Measurements from ENCODE around the gene MSI2. TPM values are rescaled to one million over a fixed set of nuclear protein-coding genes. Genes with fewer than 3 reads are reported as not detected.

The MSI2 gene
- total and polyA plus RNA-seq, 7 experiments from 2014 or later, result 3.3 to 169 (median 125) TPM

DNA sequence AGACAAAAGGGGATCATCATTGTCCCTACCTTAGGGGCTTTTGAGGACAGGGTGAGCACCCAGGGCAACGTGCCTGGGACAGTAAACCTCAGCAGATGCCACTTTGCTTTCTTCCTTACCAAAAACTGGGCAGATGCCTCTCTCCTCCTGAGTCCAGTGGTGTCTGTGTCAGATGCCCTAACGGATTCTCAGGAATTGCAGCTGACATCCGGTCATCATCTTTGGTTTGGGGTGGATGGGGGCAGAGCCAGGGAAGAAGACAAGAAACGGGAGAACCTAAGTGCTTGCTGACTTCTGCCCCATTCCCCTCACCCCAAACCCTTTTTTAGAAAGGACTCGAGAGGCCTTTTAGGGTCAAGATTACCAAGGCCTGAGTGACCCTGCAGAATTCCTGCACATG is 187.5 kb downstream of the MSI2 start:
- no peaks in the 10 kb centered on the region for H3K27me3 ChIP-seq (ENCODE audit: control insufficient read depth in 2 of 2, insufficient read depth in 2 of 2, low read length in 2 of 2)
- no peak for ATAC-seq
- Mint-ChIP-seq H3K9me3 (peaks cover 0 to 5% (median 0%) of the 10 kb centered on the region in 11 donors), H3K4me3 (peak overlapping the region in 1 of 10 donors; percentile 56), H3K27ac (peak overlapping the region in 6 of 9 donors; percentile 61 to 94 (median 82)), H3K4me1 (peaks cover 56 to 89% (median 79%) of the 10 kb centered on the region in 7 donors), H3K36me3 (peaks cover 0 to 6% (median 0%) of the 10 kb centered on the region in 5 donors), H3K27me3 (no peaks in the 10 kb centered on the region)
- ChIA-PET POLR2A (no interaction called here), CTCF (no interaction called here)
- no peak overlapping the region for H3K27ac ChIP-seq (ENCODE audit: low read depth, low read length)
- H3K4me3 ChIP-seq (ENCODE audit: low read length), result no peak overlapping the region
- intact Hi-C loops (cut with micrococcal nuclease), result loop anchor here (5.0 to 10.0 kb wide), 3 partner anchors 159 to 229 kb away; no protein-coding TSS in a partner anchor
- H3K9me3 ChIP-seq (ENCODE audit: control insufficient read depth in 2 of 3, low read length in 3 of 3), result no peaks in the 10 kb centered on the region
- no peak for DNase-seq
- H3K36me3 ChIP-seq (ENCODE audit: control insufficient read depth in 2 of 3, insufficient read depth in 3 of 3, low read length in 3 of 3), result no peaks in the 10 kb centered on the region
- peaks cover 31 to 39% of the 10 kb centered on the region in 2 donors for H3K4me1 ChIP-seq (ENCODE audit: control insufficient read depth in 2 of 2, insufficient read depth in 2 of 2, low read length in 2 of 2)

GRCh38 chr17:57444682-57445450 is 188.5 kb downstream of the MSI2 start:
- DNase-seq, result no peak
- CTCF ChIA-PET, result no interaction called here
- Histone ChIP-seq H3K27me3 (ENCODE audit: control insufficient read depth in 2 of 2, insufficient read depth in 2 of 2, low read length in 2 of 2) (no peaks in the 10 kb centered on the region), H3K4me1 (ENCODE audit: control insufficient read depth in 2 of 2, insufficient read depth in 2 of 2, low read length in 2 of 2) (peaks cover 30 to 36% of the 10 kb centered on the region in 2 donors), H3K36me3 (ENCODE audit: control insufficient read depth in 2 of 3, insufficient read depth in 3 of 3, low read length in 3 of 3) (no peaks in the 10 kb centered on the region), H3K9me3 (ENCODE audit: control insufficient read depth in 2 of 3, low read length in 3 of 3) (no peaks in the 10 kb centered on the region), H3K27ac (ENCODE audit: low read depth, low read length) (no peak overlapping the region), H3K4me3 (ENCODE audit: low read length) (no peak overlapping the region)
- H3K4me3 Mint-ChIP-seq, result no peak overlapping the region
- H3K27ac Mint-ChIP-seq, result peak overlapping the region in 3 of 9 donors; percentile 17 to 85 (median 25)
- H3K36me3 Mint-ChIP-seq, result peaks cover 0 to 6% (median 0%) of the 10 kb centered on the region in 5 donors
- H3K9me3 Mint-ChIP-seq, result peaks cover 0 to 5% (median 0%) of the 10 kb centered on the region in 11 donors
- POLR2A ChIA-PET, result no interaction called here
- intact Hi-C loops (cut with micrococcal nuclease), result loop anchor here (1.0 to 10.0 kb wide), 4 partner anchors 65 to 227 kb away; no protein-coding TSS in a partner anchor
- ATAC-seq, result no peak
- peaks cover 46 to 88% (median 73%) of the 10 kb centered on the region in 7 donors for H3K4me1 Mint-ChIP-seq
- H3K27me3 Mint-ChIP-seq, result no peaks in the 10 kb centered on the region

DNA sequence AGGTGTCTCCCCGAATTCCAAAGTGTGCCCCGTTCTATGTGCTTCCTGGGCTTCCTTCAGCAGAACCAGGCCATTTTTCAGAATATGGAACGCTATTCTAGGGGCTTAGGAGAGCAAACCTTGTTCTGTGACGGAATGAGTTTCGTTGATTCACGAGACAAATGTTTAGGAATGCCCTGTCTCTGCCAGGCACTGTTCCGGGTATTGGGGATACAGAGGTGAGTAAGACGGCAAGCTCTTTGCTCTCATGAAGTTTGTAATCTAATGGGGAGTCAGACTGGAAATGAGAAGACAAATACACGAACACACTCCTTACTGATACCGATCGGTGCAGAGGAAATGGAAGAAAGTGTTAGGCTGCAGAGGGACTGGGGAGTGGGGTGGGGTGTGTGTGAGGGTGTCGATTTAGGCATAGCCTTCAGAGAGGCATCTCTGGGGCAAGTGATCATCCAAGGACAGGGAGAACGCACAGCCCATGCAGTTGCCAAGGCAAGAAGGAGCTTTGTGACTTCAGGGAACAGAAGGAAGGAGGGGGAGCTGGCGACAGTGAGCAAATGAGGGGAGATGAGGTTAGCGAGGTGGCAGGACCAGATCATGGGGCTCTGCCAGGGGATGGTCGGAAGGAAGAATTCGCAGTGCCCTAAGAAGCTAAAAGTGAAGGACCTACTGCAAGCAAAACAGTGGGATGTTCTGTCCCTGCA is 189.6 kb downstream of the MSI2 start:
- peak overlapping the region in 2 of 9 donors; percentile 7 to 62 for H3K27ac Mint-ChIP-seq
- H3K9me3 ChIP-seq (ENCODE audit: control insufficient read depth in 2 of 3, low read length in 3 of 3), result no peaks in the 10 kb centered on the region
- H3K36me3 ChIP-seq (ENCODE audit: control insufficient read depth in 2 of 3, insufficient read depth in 3 of 3, low read length in 3 of 3), result no peaks in the 10 kb centered on the region
- ChIA-PET POLR2A (no interaction called here), CTCF (no interaction called here)
- intact Hi-C loops (cut with micrococcal nuclease), result loop anchor here in 1 of 2 donors (1.0 to 10.0 kb wide), 2 partner anchors 66 to 159 kb away; no protein-coding TSS in a partner anchor
- no peaks in the 10 kb centered on the region for H3K9me3 Mint-ChIP-seq
- no peak overlapping the region for H3K27ac ChIP-seq (ENCODE audit: low read depth, low read length)
- DNase-seq (no peak), ATAC-seq (no peak)
- no peaks in the 10 kb centered on the region for H3K27me3 Mint-ChIP-seq
- peaks cover 40 to 84% (median 70%) of the 10 kb centered on the region in 7 donors for H3K4me1 Mint-ChIP-seq
- H3K4me1 ChIP-seq (ENCODE audit: control insufficient read depth in 2 of 2, insufficient read depth in 2 of 2, low read length in 2 of 2), result peaks cover 19 to 25% of the 10 kb centered on the region in 2 donors
- peaks cover 0 to 7% (median 0%) of the 10 kb centered on the region in 5 donors for H3K36me3 Mint-ChIP-seq
- peak overlapping the region in 2 of 10 donors; percentile 8 for H3K4me3 Mint-ChIP-seq
- H3K27me3 ChIP-seq (ENCODE audit: control insufficient read depth in 2 of 2, insufficient read depth in 2 of 2, low read length in 2 of 2), result no peaks in the 10 kb centered on the region
- H3K4me3 ChIP-seq (ENCODE audit: low read length), result no peak overlapping the region

- DNase-seq (no peak), ATAC-seq (peak; percentile 28)
- H3K27me3 ChIP-seq (ENCODE audit: control insufficient read depth in 2 of 2, insufficient read depth in 2 of 2, low read length in 2 of 2), result no peaks in the 10 kb centered on the region
- no peak overlapping the region for H3K4me3 Mint-ChIP-seq
- no peaks in the 10 kb centered on the region for H3K9me3 ChIP-seq (ENCODE audit: control insufficient read depth in 2 of 3, low read length in 3 of 3)
- peaks cover 38 to 84% (median 70%) of the 10 kb centered on the region in 7 donors for H3K4me1 Mint-ChIP-seq
- H3K36me3 Mint-ChIP-seq, result peaks cover 0 to 9% (median 0%) of the 10 kb centered on the region in 5 donors
- no peak overlapping the region for H3K27ac ChIP-seq (ENCODE audit: low read depth, low read length)
- ChIA-PET POLR2A (interaction anchor here (0.6 kb wide), 1 partner anchor 13 kb away, joined by 3 read pairs; no protein-coding TSS in a partner anchor), CTCF (no interaction called here)
- intact Hi-C loops (cut with micrococcal nuclease), result loop anchor here in 1 of 2 donors (10.0 kb wide), 1 partner anchor 157 kb away; no protein-coding TSS in a partner anchor
- no peaks in the 10 kb centered on the region for H3K9me3 Mint-ChIP-seq
- H3K27ac Mint-ChIP-seq, result peak overlapping the region in 4 of 9 donors; percentile 15 to 76 (median 53)
- no peaks in the 10 kb centered on the region for H3K36me3 ChIP-seq (ENCODE audit: control insufficient read depth in 2 of 3, insufficient read depth in 3 of 3, low read length in 3 of 3)
- H3K27me3 Mint-ChIP-seq, result no peaks in the 10 kb centered on the region
- H3K4me3 ChIP-seq (ENCODE audit: low read length), result no peak overlapping the region
- peaks cover 14 to 27% of the 10 kb centered on the region in 2 donors for H3K4me1 ChIP-seq (ENCODE audit: control insufficient read depth in 2 of 2, insufficient read depth in 2 of 2, low read length in 2 of 2)
These were observed 191.2 kb downstream of the MSI2 start for GRCh38 chr17:57447357-57447989.

DNA sequence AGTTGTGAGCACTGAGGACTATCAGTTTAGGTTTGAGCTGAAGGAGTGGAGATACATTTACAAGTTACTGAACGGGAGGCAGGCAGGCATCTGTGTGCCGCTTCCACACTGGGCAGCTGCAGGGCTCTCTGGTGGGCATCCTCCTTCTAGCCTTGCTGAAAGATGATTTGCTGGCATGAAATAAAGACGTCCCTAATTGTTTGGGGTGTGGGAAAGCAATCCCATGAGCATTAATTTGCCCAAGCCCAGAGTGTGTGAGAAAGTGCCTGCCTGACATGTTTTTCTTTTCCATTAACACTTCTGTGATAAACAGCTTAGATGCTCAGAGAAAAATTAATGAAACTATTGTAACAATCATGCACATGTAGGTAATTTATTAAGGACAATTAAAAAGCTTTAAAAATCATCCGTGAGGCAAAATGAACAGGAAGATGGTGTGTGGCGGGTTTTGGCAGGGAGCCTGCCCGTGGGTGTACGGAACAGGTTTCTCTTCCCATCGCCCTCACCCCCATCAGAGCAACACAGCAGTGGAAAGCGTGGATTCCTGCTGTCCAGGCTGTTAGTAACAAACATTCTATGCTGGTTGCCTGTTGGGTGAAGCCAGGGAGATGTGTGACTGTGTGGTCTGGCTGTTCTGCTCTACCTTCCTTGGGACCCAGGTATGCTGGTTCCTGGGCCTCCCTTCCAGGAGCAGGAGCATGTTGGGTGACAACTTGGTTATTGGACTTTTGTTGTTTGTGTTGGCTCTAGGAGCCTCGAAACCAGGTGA is 191.9 kb downstream of the MSI2 start:
- Mint-ChIP-seq H3K27ac (peak overlapping the region in 5 of 9 donors; percentile 9 to 81 (median 54)), H3K9me3 (no peaks in the 10 kb centered on the region), H3K4me3 (no peak overlapping the region), H3K27me3 (no peaks in the 10 kb centered on the region), H3K36me3 (peaks cover 0 to 11% (median 0%) of the 10 kb centered on the region in 5 donors), H3K4me1 (peaks cover 37 to 84% (median 67%) of the 10 kb centered on the region in 7 donors)
- POLR2A ChIA-PET, result no interaction called here
- Histone ChIP-seq H3K27ac (ENCODE audit: low read depth, low read length) (no peak overlapping the region), H3K9me3 (ENCODE audit: control insufficient read depth in 2 of 3, low read length in 3 of 3) (no peaks in the 10 kb centered on the region), H3K4me3 (ENCODE audit: low read length) (no peak overlapping the region), H3K4me1 (ENCODE audit: control insufficient read depth in 2 of 2, insufficient read depth in 2 of 2, low read length in 2 of 2) (peaks cover 10 to 20% of the 10 kb centered on the region in 2 donors), H3K27me3 (ENCODE audit: control insufficient read depth in 2 of 2, insufficient read depth in 2 of 2, low read length in 2 of 2) (no peaks in the 10 kb centered on the region), H3K36me3 (ENCODE audit: control insufficient read depth in 2 of 3, insufficient read depth in 3 of 3, low read length in 3 of 3) (no peaks in the 10 kb centered on the region)
- CTCF ChIA-PET, result interaction anchor here (0.7 kb wide), 1 partner anchor 32 kb away, joined by 3 read pairs; no protein-coding TSS in a partner anchor
- intact Hi-C loops (cut with micrococcal nuclease), result loop anchor here in 1 of 2 donors (10.0 kb wide), 1 partner anchor 157 kb away; no protein-coding TSS in a partner anchor
- no peak for DNase-seq
- no peak for ATAC-seq

Data from naive thymus-derived CD4-positive, alpha-beta T cell (primary cell).